Measurements from ENCODE around the gene TMEM203.

Gene TMEM203

DNA sequence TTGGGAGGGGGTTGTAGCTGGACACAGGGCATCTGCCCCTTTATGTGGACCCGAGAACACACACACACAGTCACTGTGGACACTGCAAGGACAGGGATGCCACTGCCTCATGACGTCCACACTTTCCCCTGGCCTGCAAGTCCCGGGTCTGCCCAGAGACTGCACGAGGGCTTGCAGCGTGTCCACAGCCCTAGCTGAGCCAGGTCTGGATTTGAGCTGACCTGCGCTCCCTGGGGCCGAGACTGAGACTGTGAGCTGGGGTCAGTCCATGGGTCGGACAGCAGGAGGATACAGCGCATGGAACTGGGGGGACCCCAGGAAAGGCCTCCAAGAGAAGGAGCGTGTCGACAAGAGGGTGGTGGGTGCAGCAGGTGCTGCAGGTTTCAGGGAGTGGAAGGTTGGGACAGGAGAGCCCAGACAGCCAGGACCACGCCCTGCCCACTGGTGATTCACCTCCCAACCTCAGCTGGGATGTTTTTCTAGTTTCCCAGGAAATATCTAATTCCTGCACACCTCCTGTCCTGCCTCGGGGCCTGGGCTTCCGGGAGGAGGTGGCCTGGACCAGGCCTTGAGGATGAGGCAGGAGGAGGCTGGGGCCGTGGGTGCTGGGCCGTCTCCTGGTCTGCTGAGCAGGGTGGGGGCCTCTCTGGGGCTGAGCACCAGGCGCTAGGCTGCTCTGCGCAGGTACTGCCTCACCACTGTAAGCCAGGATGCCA lies 21.0 kb upstream of the TMEM203 start:
- peak overlapping the region; percentile 41 for H3K9ac ChIP-seq (ENCODE audit: low read length)
- H3K27me3 ChIP-seq (replicated peaks; ENCODE audit: control insufficient read depth, insufficient read depth, low read length): peaks cover 19% of the 10 kb centered on the region
- H3K4me3 ChIP-seq (ENCODE audit: low read length): no peak overlapping the region
- peaks cover 15% of the 10 kb centered on the region for H3K4me1 ChIP-seq (ENCODE audit: control insufficient read depth, insufficient read depth, low read length)
- no peaks in the 10 kb centered on the region for H3K36me3 ChIP-seq (ENCODE audit: control insufficient read depth, insufficient read depth, low read length, severe bottlenecking)
- no peaks in the 10 kb centered on the region for H3K9me3 ChIP-seq (ENCODE audit: control insufficient read depth, low read length)
- no peak for DNase-seq (ENCODE audit: low read depth)

DNA sequence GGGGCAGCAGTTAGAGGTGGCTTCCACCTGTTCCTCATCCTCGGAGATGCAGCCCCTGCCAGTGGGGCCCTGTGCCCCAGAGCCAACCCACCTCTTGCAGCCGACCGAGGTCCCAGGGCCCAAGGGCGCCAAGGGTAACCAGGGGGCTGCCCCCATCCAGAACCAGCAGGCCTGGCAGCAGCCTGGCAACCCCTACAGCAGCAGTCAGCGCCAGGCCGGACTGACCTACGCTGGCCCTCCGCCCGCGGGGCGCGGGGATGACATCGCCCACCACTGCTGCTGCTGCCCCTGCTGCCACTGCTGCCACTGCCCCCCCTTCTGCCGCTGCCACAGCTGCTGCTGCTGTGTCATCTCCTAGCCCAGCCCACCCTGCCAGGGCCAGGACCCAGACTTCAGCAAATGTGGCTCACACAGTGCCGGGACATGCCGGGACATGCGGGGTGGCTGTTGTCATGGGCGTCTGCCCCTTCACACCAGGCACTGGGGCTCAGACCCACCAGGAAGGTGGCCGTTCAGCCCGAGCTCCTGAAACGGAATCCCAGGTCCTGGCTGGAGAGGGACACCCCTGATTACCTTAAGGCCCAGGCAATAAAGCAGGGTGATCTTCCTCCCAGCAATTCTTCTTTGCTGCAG lies 20.4 kb upstream of the TMEM203 start:
- Histone ChIP-seq H3K9me3 (ENCODE audit: control insufficient read depth, low read length) (no peaks in the 10 kb centered on the region), H3K27me3 (replicated peaks; ENCODE audit: control insufficient read depth, insufficient read depth, low read length) (peaks cover 17% of the 10 kb centered on the region), H3K4me1 (ENCODE audit: control insufficient read depth, insufficient read depth, low read length) (peaks cover 15% of the 10 kb centered on the region), H3K36me3 (ENCODE audit: control insufficient read depth, insufficient read depth, low read length, severe bottlenecking) (no peaks in the 10 kb centered on the region), H3K9ac (ENCODE audit: low read length) (no peak overlapping the region), H3K4me3 (ENCODE audit: low read length) (no peak overlapping the region)
- no peak for DNase-seq (ENCODE audit: low read depth)

DNA sequence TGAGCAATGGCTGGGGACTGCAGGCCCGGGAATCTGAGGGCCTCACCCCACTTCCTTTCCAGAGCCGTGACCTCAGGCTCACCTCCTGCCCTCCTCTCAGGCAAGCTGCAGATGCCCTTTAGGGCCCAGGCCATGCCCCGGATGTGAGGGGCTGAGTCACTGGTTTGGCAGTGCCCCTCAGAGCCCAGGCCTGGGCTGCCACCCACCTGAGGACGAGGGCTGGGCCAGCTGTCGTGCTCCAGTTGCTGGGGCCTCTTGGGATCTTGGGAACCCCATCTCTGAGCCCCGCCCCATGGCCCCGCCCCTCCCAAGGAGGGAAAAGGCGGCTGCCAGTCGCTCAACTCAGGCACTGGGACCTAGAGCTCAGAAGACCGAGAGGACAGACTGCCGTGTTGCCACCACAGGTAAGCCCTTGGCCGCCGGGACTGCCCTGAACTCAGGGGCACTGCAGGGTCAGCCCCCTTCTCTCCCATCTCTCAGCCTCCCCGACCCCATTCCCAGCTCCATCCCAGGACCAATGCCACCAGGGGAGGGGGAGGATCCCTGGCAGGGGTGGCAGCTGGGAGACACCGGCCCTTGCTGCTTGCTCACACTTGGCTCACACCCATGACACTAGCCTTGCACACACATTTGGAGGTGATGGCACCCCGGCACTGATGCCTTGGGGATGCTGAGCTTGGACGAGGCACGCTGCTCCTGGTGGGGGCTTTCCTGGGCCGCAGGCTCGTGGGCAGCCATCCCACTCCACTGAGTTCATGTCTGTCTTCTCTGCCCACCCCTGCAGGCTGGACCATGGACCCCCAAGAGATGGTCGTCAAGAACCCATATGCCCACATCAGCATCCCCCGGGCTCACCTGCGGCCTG lies 19.6 kb upstream of the TMEM203 start, which contains the start of gene CYSRT1:
CYSRT1 (plus strand) TSS at position 345 of the 865 bp plus-strand sequence; CDS start at position 793, 448 bp downstream.
- no peaks in the 10 kb centered on the region for H3K9me3 ChIP-seq (ENCODE audit: control insufficient read depth, low read length)
- H3K27me3 ChIP-seq (replicated peaks; ENCODE audit: control insufficient read depth, insufficient read depth, low read length): peaks cover 12% of the 10 kb centered on the region
- H3K4me3 ChIP-seq (ENCODE audit: low read length): peak within 1 kb of the TSS; percentile 92
- peak within 1 kb of the TSS; percentile 97 for H3K9ac ChIP-seq (ENCODE audit: low read length)
- no peak for DNase-seq (ENCODE audit: low read depth)
- H3K36me3 ChIP-seq (ENCODE audit: control insufficient read depth, insufficient read depth, low read length, severe bottlenecking): no peaks in the 10 kb centered on the region
- peaks cover 15% of the 10 kb centered on the region for H3K4me1 ChIP-seq (ENCODE audit: control insufficient read depth, insufficient read depth, low read length)

DNA sequence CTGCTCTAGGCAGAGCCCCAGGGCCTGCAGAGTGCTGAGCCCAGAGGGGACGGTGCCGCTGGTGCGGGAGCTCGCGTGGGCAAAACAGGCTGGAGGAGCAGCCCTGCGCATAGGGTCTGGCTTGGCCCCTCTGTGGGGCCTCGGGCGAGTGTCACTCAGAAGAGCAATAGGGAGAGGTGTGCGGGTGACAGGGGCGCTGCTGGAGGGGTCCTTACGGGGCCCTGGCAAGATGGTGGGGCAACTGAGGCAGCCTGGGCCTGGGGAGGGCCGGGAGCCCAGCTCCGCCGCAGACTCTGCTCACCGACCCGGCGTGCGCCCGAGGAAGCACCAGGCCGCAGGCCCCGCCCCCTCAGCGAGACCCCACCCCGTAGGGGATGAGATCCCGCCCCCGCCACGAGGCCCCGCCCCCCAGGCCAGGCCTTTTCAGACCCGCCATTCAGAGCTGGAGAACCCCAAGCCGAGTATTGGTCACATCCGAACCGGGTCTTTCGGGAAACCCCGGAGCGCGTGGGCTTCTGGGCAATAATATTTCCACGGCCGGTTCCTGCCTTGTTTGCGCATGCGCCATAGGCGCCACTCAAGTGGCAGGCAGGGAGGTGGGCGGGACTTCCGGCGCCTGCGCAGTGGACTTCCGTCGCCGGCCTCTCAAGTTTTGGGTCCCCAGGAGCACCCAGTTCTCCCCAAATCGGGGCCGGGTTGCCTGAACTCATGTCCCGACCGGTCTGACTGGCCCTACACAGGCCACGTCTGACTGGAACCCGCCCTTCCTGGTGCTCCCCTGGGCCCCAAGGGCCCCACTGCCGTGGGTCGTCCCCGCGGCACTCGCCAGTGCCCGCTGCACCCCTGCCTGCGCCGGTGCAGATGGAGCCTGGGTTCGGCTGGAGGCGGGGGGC lies 17.9 kb upstream of the TMEM203 start:
- Histone ChIP-seq H3K27me3 (replicated peaks; ENCODE audit: control insufficient read depth, insufficient read depth, low read length) (no peaks in the 10 kb centered on the region), H3K4me3 (ENCODE audit: low read length) (peak overlapping the region; percentile 92), H3K9ac (ENCODE audit: low read length) (peak overlapping the region; percentile 97), H3K9me3 (ENCODE audit: control insufficient read depth, low read length) (no peaks in the 10 kb centered on the region), H3K36me3 (ENCODE audit: control insufficient read depth, insufficient read depth, low read length, severe bottlenecking) (no peaks in the 10 kb centered on the region), H3K4me1 (ENCODE audit: control insufficient read depth, insufficient read depth, low read length) (peaks cover 23% of the 10 kb centered on the region)
- peak; percentile 100 for DNase-seq (ENCODE audit: low read depth)

- peak within 1 kb of the TSS; percentile 73 for H3K9ac ChIP-seq (ENCODE audit: low read length)
- DNase-seq (ENCODE audit: low read depth): peak; percentile 48
- H3K4me3 ChIP-seq (ENCODE audit: low read length): peak within 1 kb of the TSS; percentile 79
- no peaks in the 10 kb centered on the region for H3K9me3 ChIP-seq (ENCODE audit: control insufficient read depth, low read length)
- H3K4me1 ChIP-seq (ENCODE audit: control insufficient read depth, insufficient read depth, low read length): peaks cover 28% of the 10 kb centered on the region
- no peaks in the 10 kb centered on the region for H3K27me3 ChIP-seq (replicated peaks; ENCODE audit: control insufficient read depth, insufficient read depth, low read length)
- H3K36me3 ChIP-seq (ENCODE audit: control insufficient read depth, insufficient read depth, low read length, severe bottlenecking): no peaks in the 10 kb centered on the region
Measured at GRCh38 chr9:137222190-137223077, 17.0 kb upstream of the TMEM203 start, which contains the start of gene RNF208. Gene RNF208 (minus strand): TSS chr9:137222240. CDS start chr9:137221212, 1,028 bp downstream.

GRCh38 chr9:137221506-137222111 lies 16.2 kb upstream of the TMEM203 start:
- Histone ChIP-seq H3K9ac (ENCODE audit: low read length) (no peak overlapping the region), H3K27me3 (replicated peaks; ENCODE audit: control insufficient read depth, insufficient read depth, low read length) (no peaks in the 10 kb centered on the region), H3K4me3 (ENCODE audit: low read length) (no peak overlapping the region), H3K4me1 (ENCODE audit: control insufficient read depth, insufficient read depth, low read length) (peaks cover 31% of the 10 kb centered on the region), H3K36me3 (ENCODE audit: control insufficient read depth, insufficient read depth, low read length, severe bottlenecking) (no peaks in the 10 kb centered on the region), H3K9me3 (ENCODE audit: control insufficient read depth, low read length) (no peaks in the 10 kb centered on the region)
- DNase-seq (ENCODE audit: low read depth): no peak

GRCh38 chr9:137221095-137221505 lies 15.7 kb upstream of the TMEM203 start:
- no peak overlapping the region for H3K9ac ChIP-seq (ENCODE audit: low read length)
- no peak for DNase-seq (ENCODE audit: low read depth)
- no peaks in the 10 kb centered on the region for H3K36me3 ChIP-seq (ENCODE audit: control insufficient read depth, insufficient read depth, low read length, severe bottlenecking)
- no peaks in the 10 kb centered on the region for H3K9me3 ChIP-seq (ENCODE audit: control insufficient read depth, low read length)
- no peaks in the 10 kb centered on the region for H3K27me3 ChIP-seq (replicated peaks; ENCODE audit: control insufficient read depth, insufficient read depth, low read length)
- H3K4me1 ChIP-seq (ENCODE audit: control insufficient read depth, insufficient read depth, low read length): peaks cover 32% of the 10 kb centered on the region
- no peak overlapping the region for H3K4me3 ChIP-seq (ENCODE audit: low read length)

DNA sequence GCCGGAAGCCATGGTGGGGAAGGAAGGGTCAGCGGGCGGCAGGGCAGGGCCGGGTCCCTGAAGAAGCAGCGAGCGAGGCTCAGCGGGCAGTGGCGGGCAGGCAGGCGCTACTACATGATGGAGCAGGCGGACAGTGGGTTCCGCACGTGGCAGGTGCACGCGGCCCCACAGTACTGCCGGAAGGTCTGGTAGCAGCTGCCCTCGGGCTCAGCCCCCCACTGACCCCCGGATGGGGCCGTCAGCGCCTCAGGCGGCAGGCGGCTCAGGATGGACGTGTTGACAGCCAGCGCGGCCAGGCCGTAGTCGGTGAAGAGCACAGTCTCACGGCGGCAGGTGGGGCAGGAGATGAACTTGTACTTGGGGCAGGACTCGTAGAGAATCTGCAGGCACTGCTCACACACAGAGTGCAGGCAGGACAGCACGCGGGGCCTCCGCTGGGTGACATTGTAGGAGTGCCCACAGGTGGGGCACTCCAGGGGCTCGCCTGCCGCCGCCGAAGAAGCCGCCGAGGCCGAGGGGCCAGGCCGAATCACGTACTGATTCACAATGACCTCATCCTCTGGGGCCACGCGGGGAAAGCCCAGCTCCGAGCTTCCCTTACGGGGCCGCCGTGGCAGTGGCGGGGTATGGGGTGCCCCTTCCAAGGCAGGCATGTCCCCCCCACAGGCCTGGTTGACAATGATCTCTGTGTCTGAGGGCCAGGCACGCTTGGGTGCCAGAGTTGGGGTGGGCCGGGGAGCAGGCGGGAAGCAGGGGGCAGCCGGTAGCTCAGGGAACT lies 15.1 kb upstream of the TMEM203 start:
- Histone ChIP-seq H3K4me3 (ENCODE audit: low read length) (no peak overlapping the region), H3K4me1 (ENCODE audit: control insufficient read depth, insufficient read depth, low read length) (peaks cover 32% of the 10 kb centered on the region), H3K9me3 (ENCODE audit: control insufficient read depth, low read length) (no peaks in the 10 kb centered on the region), H3K27me3 (replicated peaks; ENCODE audit: control insufficient read depth, insufficient read depth, low read length) (no peaks in the 10 kb centered on the region), H3K36me3 (ENCODE audit: control insufficient read depth, insufficient read depth, low read length, severe bottlenecking) (no peaks in the 10 kb centered on the region), H3K9ac (ENCODE audit: low read length) (no peak overlapping the region)
- no peak for DNase-seq (ENCODE audit: low read depth)

- DNase-seq (ENCODE audit: low read depth): no peak
- Histone ChIP-seq H3K9me3 (ENCODE audit: control insufficient read depth, low read length) (no peaks in the 10 kb centered on the region), H3K9ac (ENCODE audit: low read length) (no peak overlapping the region), H3K27me3 (replicated peaks; ENCODE audit: control insufficient read depth, insufficient read depth, low read length) (no peaks in the 10 kb centered on the region), H3K36me3 (ENCODE audit: control insufficient read depth, insufficient read depth, low read length, severe bottlenecking) (peaks cover 2% of the 10 kb centered on the region), H3K4me3 (ENCODE audit: low read length) (no peak overlapping the region), H3K4me1 (ENCODE audit: control insufficient read depth, insufficient read depth, low read length) (peaks cover 32% of the 10 kb centered on the region)
Measured at GRCh38 chr9:137219757-137220316, 14.4 kb upstream of the TMEM203 start.

Measured in adipocyte (in vitro differentiated cells).